HCT116 (cell line): Measurements from ENCODE around the gene DAGLA. TPM values are rescaled to one million over a fixed set of nuclear protein-coding genes. Genes with fewer than 3 reads are reported as not detected.

Experiments
- ATAC-seq: fragments of 200-7000 bp; cut with Tn5 transposase; 2 replicates; pipeline ENCODE4 v1.9.1; 2020; ENCODE audit warnings: mild to moderate bottlenecking, moderate library complexity
- BruUV-seq: library from RNA; stranded (reverse); fragments of 400-500 nt; replicated peaks from 2 replicates; lab custom pipeline; 2021; lab: Mats Ljungman, UMichigan
- CTCF ChIA-PET: fragments of 300-600 bp; sonication (Branson Sonifier 250); formaldehyde crosslinking; loops from one replicate; lab custom pipeline; 2021; ENCODE audit warnings: antibody characterized with exemption; lab: Charles Lee
- POLR2A ChIA-PET: fragments of 300-600, 350-600 bp; sonication (Branson Sonifier 250); formaldehyde crosslinking; loops from one replicate; lab custom pipeline; 2021; ENCODE audit warnings: antibody characterized with exemption; lab: Charles Lee
- RAD21 ChIA-PET, 2 experiments: fragments of 300-600 bp; sonication (Branson Sonifier 250); formaldehyde crosslinking; loops; one replicate each; lab custom pipeline; 2023; ENCODE audit warnings: low total read pairs in 2 of 2; ENCODE audit not compliant: uncharacterized antibody in 2 of 2, unreplicated experiment in 2 of 2, low non-redundant PET in 1 of 2; lab: Charles Lee
- DNase-seq: peaks from one replicate; pipeline ENCODE4 v3.0.0-alpha.2; 2010; ENCODE audit warnings: low read depth, low spot score
- H2AFZ ChIP-seq: fragments of 200-600 bp; shearing (Covaris generic), sonication (generic); 2 replicates; pipeline ENCODE4 v1.6.1; 2017; ENCODE audit warnings: low read depth, mixed run types, mixed read lengths, antibody characterized with exemption, low read length; ENCODE audit not compliant: poor library complexity, severe bottlenecking
- H3K27ac ChIP-seq: 2 replicates; pipeline ENCODE4 v1.5.1; 2012; ENCODE audit warnings: low read depth, low read length
- H3K27me3 ChIP-seq: fragments of 200-600 bp; sonication (generic); 2 replicates; pipeline ENCODE4 v1.6.1; 2016; ENCODE audit warnings: mixed run types, low read length, mixed read lengths; ENCODE audit not compliant: insufficient read depth
- H3K36me3 ChIP-seq, 2 experiments: fragments of 200-500 bp in 1 of 2; fragments of 200-600 bp in 1 of 2; sonication (Bioruptor generic) in 1 of 2; sonication (generic) in 1 of 2; 2 replicates each; pipeline versions ENCODE4 v1.5.1 to v1.6.1; 2014 to 2016; ENCODE audit warnings: low read length in 2 of 2, inconsistent platforms in 1 of 2, mixed read lengths in 1 of 2, mixed run types in 1 of 2; ENCODE audit not compliant: insufficient read depth in 2 of 2, control insufficient read depth in 1 of 2
- H3K4me1 ChIP-seq, 2 experiments: fragments of 200-600 bp in 1 of 2; sonication (generic) in 1 of 2; 2 replicates each; pipeline versions ENCODE4 v1.5.1 to v1.6.1; 2012 to 2017; ENCODE audit warnings: low read length in 2 of 2, inconsistent platforms in 1 of 2, mild to moderate bottlenecking in 1 of 2, mixed read lengths in 1 of 2, mixed run types in 1 of 2, moderate library complexity in 1 of 2; ENCODE audit not compliant: insufficient read depth in 2 of 2, control insufficient read depth in 1 of 2
- H3K4me2 ChIP-seq: fragments of 200-600 bp; sonication (generic); 2 replicates; pipeline ENCODE4 v1.6.1; 2017; ENCODE audit warnings: mixed run types, low read length, mixed read lengths
- H3K4me3 ChIP-seq, 2 experiments: fragments of 200-600 bp in 1 of 2; sonication (generic) in 1 of 2; replicated peaks in 1 of 2; 2 replicates each; pipeline ENCODE4 v1.5.1; 2011 to 2016; ENCODE audit warnings: low read length in 2 of 2, control low read depth in 1 of 2, low read depth in 1 of 2, mild to moderate bottlenecking in 1 of 2, mixed read lengths in 1 of 2, mixed run types in 1 of 2
- H3K79me2 ChIP-seq: fragments of 200-600 bp; sonication (generic); 2 replicates; pipeline ENCODE4 v1.6.1; 2017; ENCODE audit warnings: mild to moderate bottlenecking, mixed run types, low read length, moderate library complexity, mixed read lengths; ENCODE audit not compliant: insufficient read depth
- H3K9ac ChIP-seq: fragments of 200-600 bp; sonication (generic); 2 replicates; pipeline ENCODE4 v1.6.1; 2016; ENCODE audit warnings: low read length, mixed read lengths
- H3K9me2 ChIP-seq: fragments of 200-600 bp; sonication (generic), shearing (Covaris generic); 2 replicates; pipeline ENCODE4 v1.6.1; 2017; ENCODE audit warnings: mixed run types, mild to moderate bottlenecking, moderate library complexity; ENCODE audit not compliant: insufficient read depth
- H3K9me3 ChIP-seq, 2 experiments: fragments of 200-500 bp in 1 of 2; fragments of 200-600 bp in 1 of 2; sonication (Bioruptor generic) in 1 of 2; sonication (generic) in 1 of 2; 2 replicates each; pipeline ENCODE4 v1.6.1; 2014 to 2017; ENCODE audit warnings: low read length in 2 of 2, mixed read lengths in 2 of 2, inconsistent platforms in 1 of 2, low read depth in 1 of 2, mild to moderate bottlenecking in 1 of 2, mixed run types in 1 of 2, moderate library complexity in 1 of 2; ENCODE audit not compliant: control insufficient read depth in 1 of 2, insufficient read depth in 1 of 2
- H4K20me1 ChIP-seq: fragments of 200-600 bp; sonication (generic), shearing (Covaris generic); 2 replicates; pipeline ENCODE4 v1.6.1; 2017; ENCODE audit warnings: mixed run types, mild to moderate bottlenecking, moderate library complexity; ENCODE audit not compliant: insufficient read depth
- ELF1 ChIP-seq: IDR thresholded peaks from 2 replicates; pipeline ENCODE4 v1.6.1; 2012; ENCODE audit warnings: low read depth, borderline replicate concordance
- EZH2 ChIP-seq: fragments of 200-600 bp; sonication (generic); IDR thresholded peaks from 2 replicates; pipeline ENCODE4 v1.6.1; 2017; ENCODE audit warnings: antibody characterized with exemption, mixed run types
- EZH2phosphoT487 ChIP-seq: fragments of 200-600 bp; IDR thresholded peaks from 2 replicates; pipeline ENCODE4 v1.6.1; 2018; ENCODE audit warnings: antibody characterized with exemption, borderline replicate concordance
- FOSL1 ChIP-seq: IDR thresholded peaks from 2 replicates; pipeline ENCODE4 v1.6.1; 2012; ENCODE audit warnings: low read depth
- JUND ChIP-seq: IDR thresholded peaks from 2 replicates; pipeline ENCODE4 v1.6.1; 2012
- POLR2AphosphoS5 ChIP-seq: IDR thresholded peaks from 2 replicates; pipeline ENCODE4 v1.6.1; 2011; ENCODE audit warnings: mild to moderate bottlenecking, low read depth, low read length, moderate library complexity
- RAD21 ChIP-seq: IDR thresholded peaks from 2 replicates; pipeline ENCODE4 v1.6.1; 2012; ENCODE audit warnings: low read depth, mild to moderate bottlenecking
- SIN3A ChIP-seq: IDR thresholded peaks from 2 replicates; pipeline ENCODE4 v1.6.1; 2012; ENCODE audit warnings: low read depth
- SRF ChIP-seq: IDR thresholded peaks from 2 replicates; pipeline ENCODE4 v1.6.1; 2012; ENCODE audit warnings: low read depth
- TCF7L2 ChIP-seq: IDR thresholded peaks from 2 replicates; pipeline ENCODE4 v1.7.0; 2011; ENCODE audit warnings: borderline replicate concordance, inconsistent platforms; ENCODE audit not compliant: insufficient read depth, insufficient read length; ENCODE audit errors: extremely low read depth
- ZNF274 ChIP-seq: fragments of 200-500 bp; sonication (Bioruptor generic); IDR thresholded peaks from 2 replicates; pipeline ENCODE4 v1.6.1; 2014; ENCODE audit warnings: mild to moderate bottlenecking, low read depth, low read length, inconsistent platforms
- intact Hi-C: fragments of 100-400 bp; cut with micrococcal nuclease; formaldehyde crosslinking; loops from 2 replicates; pipeline ENCODE4 v1.10.0; 2022
- total RNA-seq: library from RNA; stranded (reverse); gene quantifications from one replicate; pipeline ENCODE4 v1.2.1, GENCODE V29; 2021; ENCODE audit not compliant: unreplicated experiment
- TF ChIP-seq, protein P1 (sequence below): IDR thresholded peaks from 2 replicates; pipeline ENCODE4 v1.6.1; 2012
- TF ChIP-seq, protein P2 (sequence below): IDR thresholded peaks from 2 replicates; pipeline ENCODE4 v1.6.1; 2012
- TF ChIP-seq, protein P3 (sequence below): IDR thresholded peaks from 2 replicates; pipeline ENCODE4 v1.6.1; 2012; ENCODE audit warnings: low read depth

The DAGLA gene
- total RNA-seq, 1 experiment from 2014 or later: 2.7 TPM

GRCh38 chr11:61642162-61642561, 38.0 kb upstream of the DAGLA start:
- Histone ChIP-seq H3K79me2 (no peaks in the 10 kb centered on the region), H4K20me1 (no peaks in the 10 kb centered on the region), H3K27ac (no peak overlapping the region), H3K9me3 (no peaks in the 10 kb centered on the region), H3K4me3 (no peak overlapping the region), H3K36me3 (no peaks in the 10 kb centered on the region), H3K4me2 (no peak overlapping the region), H2AFZ (no peak overlapping the region), H3K27me3 (no peaks in the 10 kb centered on the region), H3K4me1 (peaks cover 2 to 13% of the 10 kb centered on the region in 2 experiments; a peak in 2 of 4 replicates), H3K9me2 (no peaks in the 10 kb centered on the region), H3K9ac (no peak overlapping the region)
- BruUV-seq: no TSS peak
- intact Hi-C loops: no loop called here
- ChIA-PET CTCF (no interaction called here), RAD21 (no interaction called here), POLR2A (no interaction called here)
- TF ChIP-seq POLR2AphosphoS5: no peak
- no peak for TF ChIP-seq SIN3A
- no peak for TF ChIP-seq RAD21
- TF ChIP-seq EZH2: no peak
- TF ChIP-seq, protein P1, sequence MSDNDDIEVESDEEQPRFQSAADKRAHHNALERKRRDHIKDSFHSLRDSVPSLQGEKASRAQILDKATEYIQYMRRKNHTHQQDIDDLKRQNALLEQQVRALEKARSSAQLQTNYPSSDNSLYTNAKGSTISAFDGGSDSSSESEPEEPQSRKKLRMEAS: no peak
- no peak for TF ChIP-seq JUND
- no peak for TF ChIP-seq ZNF274
- TF ChIP-seq EZH2phosphoT487: no peak
- no peak for TF ChIP-seq FOSL1
- no peak for TF ChIP-seq TCF7L2
- no peak for TF ChIP-seq ELF1
- TF ChIP-seq SRF: no peak
- TF ChIP-seq, protein P2, sequence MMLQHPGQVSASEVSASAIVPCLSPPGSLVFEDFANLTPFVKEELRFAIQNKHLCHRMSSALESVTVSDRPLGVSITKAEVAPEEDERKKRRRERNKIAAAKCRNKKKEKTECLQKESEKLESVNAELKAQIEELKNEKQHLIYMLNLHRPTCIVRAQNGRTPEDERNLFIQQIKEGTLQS: no peak
- TF ChIP-seq, protein P3, sequence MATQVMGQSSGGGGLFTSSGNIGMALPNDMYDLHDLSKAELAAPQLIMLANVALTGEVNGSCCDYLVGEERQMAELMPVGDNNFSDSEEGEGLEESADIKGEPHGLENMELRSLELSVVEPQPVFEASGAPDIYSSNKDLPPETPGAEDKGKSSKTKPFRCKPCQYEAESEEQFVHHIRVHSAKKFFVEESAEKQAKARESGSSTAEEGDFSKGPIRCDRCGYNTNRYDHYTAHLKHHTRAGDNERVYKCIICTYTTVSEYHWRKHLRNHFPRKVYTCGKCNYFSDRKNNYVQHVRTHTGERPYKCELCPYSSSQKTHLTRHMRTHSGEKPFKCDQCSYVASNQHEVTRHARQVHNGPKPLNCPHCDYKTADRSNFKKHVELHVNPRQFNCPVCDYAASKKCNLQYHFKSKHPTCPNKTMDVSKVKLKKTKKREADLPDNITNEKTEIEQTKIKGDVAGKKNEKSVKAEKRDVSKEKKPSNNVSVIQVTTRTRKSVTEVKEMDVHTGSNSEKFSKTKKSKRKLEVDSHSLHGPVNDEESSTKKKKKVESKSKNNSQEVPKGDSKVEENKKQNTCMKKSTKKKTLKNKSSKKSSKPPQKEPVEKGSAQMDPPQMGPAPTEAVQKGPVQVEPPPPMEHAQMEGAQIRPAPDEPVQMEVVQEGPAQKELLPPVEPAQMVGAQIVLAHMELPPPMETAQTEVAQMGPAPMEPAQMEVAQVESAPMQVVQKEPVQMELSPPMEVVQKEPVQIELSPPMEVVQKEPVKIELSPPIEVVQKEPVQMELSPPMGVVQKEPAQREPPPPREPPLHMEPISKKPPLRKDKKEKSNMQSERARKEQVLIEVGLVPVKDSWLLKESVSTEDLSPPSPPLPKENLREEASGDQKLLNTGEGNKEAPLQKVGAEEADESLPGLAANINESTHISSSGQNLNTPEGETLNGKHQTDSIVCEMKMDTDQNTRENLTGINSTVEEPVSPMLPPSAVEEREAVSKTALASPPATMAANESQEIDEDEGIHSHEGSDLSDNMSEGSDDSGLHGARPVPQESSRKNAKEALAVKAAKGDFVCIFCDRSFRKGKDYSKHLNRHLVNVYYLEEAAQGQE: no peak
- ATAC-seq (no peak), DNase-seq (no peak)
